Endothelial cell of umbilical vein (primary cell): ENCODE results near the gene CXCL10. TPM values are rescaled to one million over a fixed set of nuclear protein-coding genes. Genes with fewer than 3 reads are reported as not detected.

Experiments
- BruUV-seq: library from RNA; stranded (reverse); fragments of 400-500 nt; replicated peaks from 2 replicates; lab custom pipeline; 2021; lab: Mats Ljungman, UMichigan
- CTCF ChIA-PET: fragments of 300-600, 350-600 bp; sonication (Branson Sonifier 250); formaldehyde crosslinking; loops from one replicate; lab custom pipeline; 2021; ENCODE audit warnings: antibody characterized with exemption, inconsistent platforms; lab: Charles Lee
- POLR2A ChIA-PET: fragments of 300-600, 350-600 bp; sonication (Branson Sonifier 250); formaldehyde crosslinking; loops from one replicate; lab custom pipeline; 2021; ENCODE audit warnings: antibody characterized with exemption, inconsistent platforms; lab: Charles Lee
- DNase-seq: peaks from one replicate; pipeline ENCODE4 v3.0.0-alpha.2; 2011; ENCODE audit warnings: low read depth, low spot score
- FAIRE-seq: peaks from 2 replicates; lab custom pipeline; 2011; peaks lifted over from hg19 to GRCh38; lab: Jason Lieb, UNC
- H2AFZ ChIP-seq: 2 replicates; pipeline ENCODE4 v1.6.0; 2012; ENCODE audit warnings: low read depth, low read length, control low read depth, inconsistent platforms
- H3K27ac ChIP-seq: 2 replicates; pipeline ENCODE4 v1.5.1; 2011; ENCODE audit warnings: low read depth, mild to moderate bottlenecking, control low read depth, low read length, moderate library complexity; ENCODE audit not compliant: insufficient read depth
- H3K27me3 ChIP-seq, 2 experiments: 2 replicates each; pipeline versions ENCODE4 v1.6.0 to v1.6.1; 2011; ENCODE audit warnings: low read length in 2 of 2, mixed read lengths in 1 of 2; ENCODE audit not compliant: control insufficient read depth in 2 of 2, insufficient read depth in 2 of 2
- H3K36me3 ChIP-seq, 2 experiments: 2 replicates in 1 of 2; 3 replicates in 1 of 2; pipeline ENCODE4 v1.5.1; 2011; ENCODE audit warnings: low read length in 2 of 2, mild to moderate bottlenecking in 1 of 2, moderate library complexity in 1 of 2; ENCODE audit not compliant: control insufficient read depth in 2 of 2, insufficient read depth in 2 of 2; ENCODE audit errors: extremely low read depth in 1 of 2
- H3K4me1 ChIP-seq: 3 replicates; pipeline ENCODE4 v1.5.1; 2011; ENCODE audit warnings: mild to moderate bottlenecking, low read length; ENCODE audit not compliant: control insufficient read depth, insufficient read depth; ENCODE audit errors: extremely low read depth
- H3K4me2 ChIP-seq: 2 replicates; pipeline ENCODE4 v1.6.1; 2011; ENCODE audit warnings: low read length, control low read depth, mixed read lengths; ENCODE audit not compliant: insufficient read depth
- H3K4me3 ChIP-seq, 3 experiments: fragments of 200-600 bp in 1 of 3; sonication (generic), shearing (Covaris generic) in 1 of 3; replicated peaks in 1 of 3; 2 replicates each; pipeline ENCODE4 v1.5.1; 2011 to 2016; ENCODE audit warnings: control low read depth in 3 of 3, low read length in 3 of 3, mild to moderate bottlenecking in 2 of 3, inconsistent platforms in 1 of 3, low read depth in 1 of 3, moderate library complexity in 1 of 3; ENCODE audit not compliant: insufficient read depth in 1 of 3
- H3K79me2 ChIP-seq: 2 replicates; pipeline ENCODE4 v1.6.0; 2012; ENCODE audit warnings: low read length, inconsistent platforms; ENCODE audit not compliant: control insufficient read depth, insufficient read depth
- H3K9ac ChIP-seq: replicated peaks from 2 replicates; pipeline ENCODE3; 2011; ENCODE audit warnings: low read length, control low read depth; ENCODE audit not compliant: insufficient read depth; ENCODE audit errors: extremely low read depth
- H3K9me1 ChIP-seq: replicated peaks from 3 replicates; pipeline ENCODE4 v1.6.0; 2011; ENCODE audit warnings: mild to moderate bottlenecking, low read length; ENCODE audit not compliant: control insufficient read depth, insufficient read depth; ENCODE audit errors: extremely low read depth
- H3K9me3 ChIP-seq: replicated peaks from 2 replicates; pipeline ENCODE4 v1.5.1; 2012; ENCODE audit warnings: low read length, inconsistent platforms; ENCODE audit not compliant: control insufficient read depth, insufficient read depth
- H4K20me1 ChIP-seq: replicated peaks from 2 replicates; pipeline ENCODE3; 2011; ENCODE audit warnings: mild to moderate bottlenecking, low read length; ENCODE audit not compliant: control insufficient read depth, insufficient read depth; ENCODE audit errors: extremely low read depth
- CTCF ChIP-seq, 2 donors: IDR thresholded peaks; 1 replicate in 1 of 2; 2 replicates in 1 of 2; pipeline ENCODE4 v1.5.1; 2011; ENCODE audit warnings: low read length in 2 of 2, mild to moderate bottlenecking in 2 of 2, moderate library complexity in 2 of 2, control low read depth in 1 of 2, inconsistent platforms in 1 of 2, low read depth in 1 of 2; ENCODE audit not compliant: insufficient read depth in 1 of 2; ENCODE audit errors: extremely low read depth in 1 of 2
- EZH2 ChIP-seq: IDR thresholded peaks from 2 replicates; pipeline ENCODE4 v1.6.1; 2012; ENCODE audit warnings: borderline replicate concordance, low read depth, mild to moderate bottlenecking, moderate library complexity, low read length, inconsistent platforms; ENCODE audit not compliant: severe bottlenecking
- FOS ChIP-seq: IDR thresholded peaks from 2 replicates; pipeline ENCODE4 v1.6.1; 2011; ENCODE audit warnings: mild to moderate bottlenecking, low read length, moderate library complexity, borderline replicate concordance; ENCODE audit not compliant: insufficient read depth
- GATA2 ChIP-seq: IDR thresholded peaks from 2 replicates; pipeline ENCODE4 v1.7.0; 2011; ENCODE audit warnings: low read depth, mild to moderate bottlenecking, moderate library complexity, mixed read lengths, low read length; ENCODE audit not compliant: insufficient read length, insufficient read depth
- JUN ChIP-seq: IDR thresholded peaks from 2 replicates; pipeline ENCODE4 v1.6.1; 2011; ENCODE audit warnings: borderline replicate concordance, low read depth; ENCODE audit not compliant: insufficient read length, insufficient read depth
- MAX ChIP-seq: IDR thresholded peaks from 2 replicates; pipeline ENCODE4 v1.6.1; 2011; ENCODE audit not compliant: insufficient read depth, insufficient read length
- MYC ChIP-seq: IDR thresholded peaks from one replicate; pipeline ENCODE4 v1.6.1; 2011; ENCODE audit warnings: mild to moderate bottlenecking, low read depth, low read length
- POLR2A ChIP-seq: IDR thresholded peaks from 2 replicates; pipeline ENCODE4 v1.6.1; 2012; ENCODE audit warnings: low read depth, mild to moderate bottlenecking, control low read depth, low read length
- POLR2AphosphoS5 ChIP-seq: IDR thresholded peaks from 2 replicates; pipeline ENCODE4 v1.6.1; 2012; ENCODE audit warnings: low read depth, mild to moderate bottlenecking, control low read depth, low read length, moderate library complexity; ENCODE audit not compliant: insufficient read depth
- dilution Hi-C: fragments of 300-500 bp; cut with MboI; formaldehyde crosslinking; loops from one replicate; pipeline ENCODE4 v1.15.0; 2019; ENCODE audit warnings: low sequenced_read_pairs; ENCODE audit not compliant: extremely low pct_ligation_motif_present
- intact Hi-C: fragments of 100-400 bp; cut with micrococcal nuclease; formaldehyde crosslinking; loops from one replicate; pipeline ENCODE4 v1.10.0; 2022
- polyA plus RNA-seq, 4 experiments: library from polyadenylated mRNA; depleted of rRNA in 3 of 4; stranded (reverse) in 3 of 4; unstranded in 1 of 4; fragments of >200 nt; gene quantifications; 2 replicates each; pipeline versions ENCODE4 v1.2.1 to v1.2.3, GENCODE V29; 2011 to 2012; ENCODE audit warnings: missing spikeins in 1 of 4
- total RNA-seq: library from RNA; stranded (reverse); gene quantifications from 2 replicates; pipeline ENCODE4 v1.2.3, GENCODE V29; 2021

Gene CXCL10
- total and polyA plus RNA-seq, 2 donors (not counting 3 experiments of a cell fraction or from before 2014, with no cell fraction given) = 0.18 TPM; not detected in 1

- H3K27ac ChIP-seq = no peak overlapping the region
- no peak overlapping the region for H2AFZ ChIP-seq
- no peak overlapping the region for H3K9ac ChIP-seq
- FAIRE-seq = no peak
- H3K9me3 ChIP-seq = no peaks in the 10 kb centered on the region
- no peak overlapping the region for H3K4me3 ChIP-seq
- H3K27me3 ChIP-seq = peaks cover 35 to 59% of the 10 kb centered on the region in 2 experiments
- ChIA-PET CTCF (interaction anchor here (1.8 to 4.5 kb wide), 3 partner anchors 8 to 59 kb away, joined by 5 to 36 read pairs (median 13); no protein-coding TSS in a partner anchor), POLR2A (no interaction called here)
- H3K9me1 ChIP-seq = no peaks in the 10 kb centered on the region
- H3K79me2 ChIP-seq = no peaks in the 10 kb centered on the region
- no peaks in the 10 kb centered on the region for H3K4me1 ChIP-seq
- H3K4me2 ChIP-seq = no peak overlapping the region
- H3K36me3 ChIP-seq = no peaks in the 10 kb centered on the region
- no peak for TF ChIP-seq CTCF (IDR thresholded peaks at IDR 0.05; ENCODE audit: extremely low read depth in 1 of 2, insufficient read depth in 1 of 2, low read depth in 1 of 2, low read length in 2 of 2)
- no peak for TF ChIP-seq JUN
- TF ChIP-seq MAX = no peak
- no peak for TF ChIP-seq EZH2
- no peak for TF ChIP-seq GATA2
- no peak for TF ChIP-seq MYC
- no peak for TF ChIP-seq FOS
- TF ChIP-seq POLR2A = no peak
- no peak for TF ChIP-seq POLR2AphosphoS5
- BruUV-seq = no TSS peak
- dilution Hi-C loops (no loop called here), intact Hi-C loops (no loop called here)
- H4K20me1 ChIP-seq = no peaks in the 10 kb centered on the region
- no peak for DNase-seq
Observed at GRCh38 chr4:76055421-76055820, 32.1 kb upstream of the CXCL10 start.
